ENCODE results near the gene HEMGN.
"Not testable (repeated sequence)": the region's sequence is repeated elsewhere in the genome, so short reads cannot be mapped to it uniquely, and the experiment has no call there.

The HEMGN gene

GRCh38 chr9:97963232-97963631, 25.3 kb upstream of the HEMGN start:
- no peak for DNase-seq

- DNase-seq, result no peak
Measured at GRCh38 chr9:97962575-97962974, 24.6 kb upstream of the HEMGN start.

DNA sequence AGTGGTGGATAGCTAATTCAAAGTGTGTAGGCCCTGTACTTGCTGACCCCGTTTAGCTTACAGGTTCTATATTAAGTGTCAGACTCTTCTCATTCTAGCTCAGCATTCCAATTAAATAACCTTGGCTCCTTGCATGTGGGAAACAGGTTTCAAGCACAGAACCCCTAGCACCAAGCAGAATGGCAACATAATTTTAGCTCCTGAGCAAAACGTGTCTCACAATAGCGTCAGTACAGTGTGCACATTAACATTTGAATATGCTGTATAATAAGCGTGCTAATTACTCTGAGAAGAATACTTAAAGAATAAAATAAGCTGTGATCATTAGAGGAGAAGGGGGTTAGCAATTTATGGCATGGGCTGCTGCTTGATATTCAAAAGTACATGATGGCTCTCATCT, 24.2 kb upstream of the HEMGN start:
- no peak for DNase-seq

GRCh38 chr9:97961361-97961760, 23.4 kb upstream of the HEMGN start:
- no peak for DNase-seq

GRCh38 chr9:97960678-97961328, 22.8 kb upstream of the HEMGN start:
- not testable (repeated sequence) for DNase-seq

DNA sequence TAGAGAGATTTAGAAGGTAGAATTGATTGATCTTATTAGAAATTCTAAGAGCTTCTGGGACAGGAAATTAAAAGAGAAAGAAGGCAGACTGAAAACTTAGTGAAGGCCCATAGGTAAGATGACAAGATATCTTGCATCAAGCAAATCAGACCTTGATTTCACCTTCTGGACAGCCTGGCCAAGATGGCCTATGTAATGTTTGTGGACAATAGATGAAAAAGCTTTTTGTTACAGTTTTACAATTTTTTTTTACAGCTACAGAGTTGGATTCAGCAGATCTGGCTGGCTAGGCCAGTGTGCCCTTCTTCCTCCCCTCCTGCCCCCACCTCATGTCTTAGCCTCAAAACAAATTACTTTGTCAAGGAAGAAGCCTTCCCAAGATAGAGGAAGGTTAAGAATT, 21.6 kb upstream of the HEMGN start:
- DNase-seq, result no peak

GRCh38 chr9:97958812-97959511, 21.0 kb upstream of the HEMGN start:
- no peak for DNase-seq

GRCh38 chr9:97956331-97956730, 18.4 kb upstream of the HEMGN start:
- DNase-seq, result no peak

DNA sequence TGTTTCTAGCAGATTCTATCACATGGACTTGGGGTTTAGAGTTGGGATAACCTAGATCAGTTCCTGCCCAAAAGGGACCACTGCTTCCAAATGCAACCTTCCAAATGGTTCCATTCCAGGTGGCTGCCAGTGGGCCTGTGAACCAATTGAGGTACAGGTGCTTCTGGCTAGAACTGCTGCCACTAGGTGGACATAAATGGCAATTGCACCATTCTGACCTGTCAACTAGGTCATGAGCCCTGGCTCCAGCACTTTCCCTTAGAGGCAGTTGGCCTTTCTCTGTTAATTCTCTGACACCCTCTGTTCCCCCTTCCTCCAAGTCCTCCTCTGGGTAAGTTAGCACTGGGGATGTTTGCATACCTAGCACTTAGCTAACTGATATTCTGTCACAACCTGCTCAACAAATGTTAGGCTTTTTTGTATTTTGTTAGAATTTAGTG, 16.6 kb upstream of the HEMGN start:
- peak; percentile 79 for DNase-seq

GRCh38 chr9:97950873-97951272, 12.9 kb upstream of the HEMGN start:
- DNase-seq, result not testable (repeated sequence)

DNA sequence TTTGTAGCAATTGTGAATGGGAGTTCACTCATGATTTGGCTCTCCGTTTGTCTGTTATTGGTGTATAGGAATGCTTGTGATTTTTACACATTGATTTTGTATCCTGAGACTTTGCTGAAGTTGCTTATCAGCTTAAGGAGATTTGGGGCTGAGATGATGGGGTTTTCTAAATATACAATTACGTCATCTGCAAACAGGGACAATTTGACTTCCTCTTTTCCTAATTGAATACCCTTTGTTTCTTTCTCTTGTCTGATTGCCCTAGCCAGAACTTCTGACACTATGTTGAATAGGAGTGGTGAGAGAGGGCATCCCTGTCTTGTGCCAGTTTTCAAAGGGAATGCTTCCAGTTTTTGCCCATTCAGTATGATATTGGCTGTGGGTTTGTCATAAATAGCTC, 9.1 kb upstream of the HEMGN start:
- DNase-seq, result not testable (repeated sequence)

DNA sequence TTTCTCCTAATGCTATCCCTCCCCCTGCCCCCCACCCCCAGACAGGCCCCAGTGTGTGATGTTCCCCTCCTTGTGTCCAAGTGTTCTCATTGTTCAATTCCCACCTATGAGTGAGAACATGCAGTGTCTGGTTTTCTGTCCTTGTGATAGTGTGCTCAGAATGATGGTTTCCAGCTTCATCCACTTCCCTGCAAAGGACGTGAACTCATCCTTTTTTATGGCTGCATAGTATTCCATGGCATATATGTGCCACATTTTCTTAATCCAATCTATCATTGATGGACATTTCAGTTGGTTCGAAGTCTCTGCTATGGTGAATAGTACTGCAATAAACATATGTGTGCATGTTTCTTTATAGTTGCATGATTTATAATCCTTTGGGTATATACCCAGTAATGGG, 7.5 kb upstream of the HEMGN start:
- not testable (repeated sequence) for DNase-seq

DNA sequence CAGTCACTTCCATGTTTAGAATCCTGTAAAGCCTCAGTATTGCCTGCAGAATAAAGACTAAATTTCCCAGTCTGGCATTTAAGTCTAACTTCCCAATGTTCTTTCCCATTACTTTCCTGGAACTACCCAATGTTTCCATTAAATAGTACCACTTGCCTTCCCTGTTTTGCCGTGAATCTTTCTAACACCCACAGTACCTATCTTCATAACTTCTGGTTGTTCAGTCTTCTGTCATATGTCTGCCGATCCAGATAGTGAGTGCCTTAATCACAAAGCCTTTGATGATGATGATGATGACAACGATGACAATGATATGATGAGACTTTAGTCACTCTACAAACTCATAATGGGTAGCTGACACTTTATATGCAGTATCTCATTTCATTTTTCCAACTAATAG, 6.6 kb upstream of the HEMGN start:
- no peak for DNase-seq

GRCh38 chr9:97943308-97943855, 5.4 kb upstream of the HEMGN start:
- DNase-seq, result no peak

DNA sequence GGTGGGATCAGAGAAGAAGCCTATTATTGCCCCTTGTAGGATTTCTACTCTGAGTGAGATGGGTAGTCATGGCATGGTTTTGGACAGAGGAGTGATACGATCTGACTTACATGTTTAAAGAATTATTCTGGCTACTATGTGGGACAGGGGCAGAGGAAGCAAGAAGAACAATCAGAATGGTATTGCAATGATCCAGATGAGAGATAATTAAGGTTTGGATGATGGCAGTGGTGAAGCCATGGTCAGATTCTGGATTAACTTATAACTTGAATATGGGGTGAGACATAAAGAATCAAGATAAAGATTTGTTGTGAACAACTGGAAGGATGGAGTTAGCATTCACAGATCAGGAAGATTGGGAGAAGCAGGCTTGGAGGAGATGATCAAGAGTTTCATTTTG, 3.4 kb upstream of the HEMGN start:
- DNase-seq, result no peak

DNA sequence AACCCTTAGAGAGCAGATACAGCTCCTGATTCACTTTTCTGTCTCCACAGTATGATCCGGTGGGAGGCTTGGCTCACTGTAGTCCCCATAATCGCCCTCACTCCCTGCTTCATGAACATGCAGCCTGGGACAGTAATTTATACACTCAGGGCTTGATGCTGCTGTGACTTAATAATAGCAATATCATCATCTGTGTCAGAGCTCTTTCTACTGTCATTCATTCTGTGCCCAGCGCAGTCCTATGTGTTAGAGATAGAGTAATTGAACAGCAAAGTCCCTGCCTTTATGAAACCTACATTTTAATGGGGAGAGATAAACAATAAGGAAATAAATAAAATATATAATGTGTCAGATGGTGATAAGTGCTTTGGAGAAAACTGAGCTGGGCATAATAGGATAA, 2.8 kb upstream of the HEMGN start:
- DNase-seq, result no peak

- DNase-seq, result no peak
Measured at GRCh38 chr9:97940233-97940632, 2.3 kb upstream of the HEMGN start.

GRCh38 chr9:97936998-97937397, 974 bp downstream of the HEMGN start:
- no peak for DNase-seq

- no peak for DNase-seq
Measured at GRCh38 chr9:97935276-97935675, 2.7 kb downstream of the HEMGN start.

- DNase-seq, result no peak
Measured at GRCh38 chr9:97934321-97935115, 3.5 kb downstream of the HEMGN start.

DNA sequence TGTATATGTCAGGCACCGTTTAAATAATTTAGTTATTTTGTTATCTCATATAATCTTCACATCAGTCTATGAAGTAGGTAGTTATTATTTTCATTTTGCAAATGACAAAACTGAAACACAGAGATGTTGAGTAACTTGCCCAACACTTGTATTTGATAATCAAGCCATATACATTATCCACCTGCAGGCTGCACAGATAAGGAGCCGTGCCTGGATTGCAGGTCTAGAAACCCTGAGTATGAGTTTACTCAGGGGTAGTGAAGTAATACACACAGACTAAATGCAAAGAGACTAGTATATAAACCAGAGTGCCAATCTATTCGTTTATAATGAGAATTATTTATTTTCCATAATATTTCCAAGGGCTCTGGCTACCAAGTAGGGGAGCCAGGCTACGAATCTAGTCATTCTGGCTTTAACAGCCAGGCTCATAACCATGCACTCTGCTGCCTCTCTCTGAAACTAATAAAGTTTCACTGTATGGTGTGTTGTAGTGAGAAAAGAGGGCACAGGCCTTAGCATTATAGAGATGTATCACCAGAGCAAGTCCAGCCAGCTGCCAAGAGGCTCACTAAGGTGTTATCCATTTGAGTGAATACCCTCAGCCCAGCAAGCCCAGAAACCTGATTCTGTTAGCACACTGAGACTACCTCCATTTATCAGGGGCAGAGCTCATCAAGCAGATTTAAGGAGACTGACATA, 4.5 kb downstream of the HEMGN start:
- no peak for DNase-seq

DNA sequence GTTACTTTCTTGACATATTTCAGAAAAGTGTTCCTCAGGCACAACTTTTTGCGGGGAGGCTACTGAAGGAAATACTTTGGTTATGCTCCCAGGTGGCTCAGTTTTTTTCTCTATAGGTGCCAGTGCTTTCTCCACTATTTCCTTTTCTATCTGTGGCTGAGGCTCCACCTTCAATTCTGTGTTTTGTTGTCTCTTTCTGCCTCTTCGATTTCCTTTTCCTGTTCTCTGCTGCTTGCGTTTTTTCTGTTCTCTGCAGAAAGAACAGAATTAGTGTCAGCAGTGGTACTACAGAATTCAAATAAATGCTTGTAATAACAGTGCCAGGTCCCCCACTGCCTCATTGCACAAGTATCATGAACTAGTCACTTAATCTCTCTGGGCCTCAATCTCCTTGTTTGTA, 7.0 kb downstream of the HEMGN start:
- DNase-seq, result no peak

DNA sequence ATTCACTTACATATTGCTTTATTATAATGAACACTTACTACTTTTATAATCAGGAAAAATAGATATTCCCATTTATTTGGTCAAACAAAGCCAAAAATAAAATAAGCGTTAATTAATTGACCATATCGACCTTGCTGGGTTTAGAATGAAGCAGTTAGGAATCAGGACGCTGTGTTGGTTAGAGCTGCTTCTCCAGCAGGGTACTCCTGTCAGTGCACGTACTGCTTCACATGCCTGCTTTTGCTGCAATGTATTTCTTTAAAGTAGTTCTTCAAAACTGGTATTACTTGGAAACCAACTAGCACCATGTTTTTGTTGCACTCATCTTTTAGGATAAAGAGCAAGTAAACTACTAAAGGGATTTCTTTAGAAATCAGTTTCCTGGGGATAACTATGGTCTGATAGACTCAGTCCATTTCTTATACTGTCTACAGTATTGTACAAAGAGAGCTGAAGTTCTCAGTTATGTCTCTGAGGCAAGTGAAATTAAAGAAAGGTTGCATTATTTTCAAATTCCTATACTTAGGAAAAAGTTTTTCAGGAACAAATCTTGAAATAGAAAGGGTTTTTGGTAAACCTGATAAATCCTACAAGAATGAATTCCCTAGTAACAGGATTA, 8.9 kb downstream of the HEMGN start:
- DNase-seq, result no peak
